ENCODE data around the gene CYP1A2.

CYP1A2 gene

DNA sequence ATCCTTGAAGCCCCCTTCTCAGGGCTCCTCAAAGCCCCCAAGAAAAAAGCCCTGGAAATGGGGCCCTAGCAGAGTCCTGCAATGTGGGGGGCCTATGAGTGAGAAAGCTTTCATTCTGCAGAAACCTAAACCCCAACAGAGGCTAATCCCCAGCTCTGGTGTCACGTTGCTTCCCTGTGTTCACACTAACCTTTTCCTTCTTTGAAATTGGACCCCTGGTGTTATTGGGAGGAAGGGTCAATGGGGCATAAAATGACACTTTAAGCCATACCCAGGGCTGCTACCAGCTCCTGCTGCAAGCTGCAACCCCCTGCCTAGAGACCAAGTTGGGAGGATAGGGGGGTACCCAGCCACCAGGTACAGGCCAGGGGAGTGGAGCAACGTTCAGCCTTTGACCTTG is 2.1 kb downstream of the CYP1A2 start:
- no peaks in the 10 kb centered on the region for H3K27me3 ChIP-seq (ENCODE audit: low read length)
- no peak overlapping the region for H3K4me2 ChIP-seq (ENCODE audit: low read depth, low read length, poor library complexity, severe bottlenecking)
- no peaks in the 10 kb centered on the region for H3K79me2 ChIP-seq (ENCODE audit: insufficient read depth, low read length)

DNA sequence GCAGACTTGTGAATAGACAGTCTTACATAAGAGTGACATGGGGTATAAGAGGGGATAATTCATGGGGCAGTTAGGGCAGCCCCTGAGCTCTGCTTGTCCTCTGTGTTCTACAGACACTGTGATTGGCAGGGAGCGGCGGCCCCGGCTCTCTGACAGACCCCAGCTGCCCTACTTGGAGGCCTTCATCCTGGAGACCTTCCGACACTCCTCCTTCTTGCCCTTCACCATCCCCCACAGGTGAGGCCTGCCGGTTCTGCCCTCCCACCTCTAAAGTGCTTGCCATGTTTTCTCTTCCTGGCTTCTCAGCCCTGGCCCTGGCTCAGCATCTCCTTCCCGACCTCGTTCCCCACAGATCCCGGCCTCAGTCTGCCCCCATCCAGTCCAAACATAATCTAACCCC is 3.4 kb downstream of the CYP1A2 start:
- TF ChIP-seq EZH2phosphoT487 (conservative IDR thresholded peaks at IDR 0.05; ENCODE audit: low read length), result no peak
- TF ChIP-seq, protein P1, sequence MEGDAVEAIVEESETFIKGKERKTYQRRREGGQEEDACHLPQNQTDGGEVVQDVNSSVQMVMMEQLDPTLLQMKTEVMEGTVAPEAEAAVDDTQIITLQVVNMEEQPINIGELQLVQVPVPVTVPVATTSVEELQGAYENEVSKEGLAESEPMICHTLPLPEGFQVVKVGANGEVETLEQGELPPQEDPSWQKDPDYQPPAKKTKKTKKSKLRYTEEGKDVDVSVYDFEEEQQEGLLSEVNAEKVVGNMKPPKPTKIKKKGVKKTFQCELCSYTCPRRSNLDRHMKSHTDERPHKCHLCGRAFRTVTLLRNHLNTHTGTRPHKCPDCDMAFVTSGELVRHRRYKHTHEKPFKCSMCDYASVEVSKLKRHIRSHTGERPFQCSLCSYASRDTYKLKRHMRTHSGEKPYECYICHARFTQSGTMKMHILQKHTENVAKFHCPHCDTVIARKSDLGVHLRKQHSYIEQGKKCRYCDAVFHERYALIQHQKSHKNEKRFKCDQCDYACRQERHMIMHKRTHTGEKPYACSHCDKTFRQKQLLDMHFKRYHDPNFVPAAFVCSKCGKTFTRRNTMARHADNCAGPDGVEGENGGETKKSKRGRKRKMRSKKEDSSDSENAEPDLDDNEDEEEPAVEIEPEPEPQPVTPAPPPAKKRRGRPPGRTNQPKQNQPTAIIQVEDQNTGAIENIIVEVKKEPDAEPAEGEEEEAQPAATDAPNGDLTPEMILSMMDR (IDR thresholded peaks at IDR 0.05; ENCODE audit: insufficient read depth, low read length, poor library complexity, severe bottlenecking), result no peak
- Histone ChIP-seq H3K79me2 (ENCODE audit: insufficient read depth, low read length) (no peaks in the 10 kb centered on the region), H3K27ac (ENCODE audit: low read depth, low read length) (no peak overlapping the region), H3K9ac (ENCODE audit: low read length) (no peak overlapping the region), H3F3A (ENCODE audit: insufficient read depth) (no peaks in the 10 kb centered on the region), H3K4me2 (ENCODE audit: low read depth, low read length, poor library complexity, severe bottlenecking) (no peak overlapping the region), H4K20me1 (ENCODE audit: low read depth, low read length) (no peaks in the 10 kb centered on the region), H3K27me3 (ENCODE audit: low read length) (no peaks in the 10 kb centered on the region), H2AFZ (ENCODE audit: low read depth, low read length, severe bottlenecking) (no peak overlapping the region), H3K9me3 (ENCODE audit: insufficient read depth, low read length) (no peaks in the 10 kb centered on the region), H3K4me3 (ENCODE audit: insufficient read depth, low read length, poor library complexity, severe bottlenecking) (no peak overlapping the region), H3K36me3 (ENCODE audit: low read length) (no peaks in the 10 kb centered on the region), H3K9me2 (replicated peaks; ENCODE audit: insufficient read depth, low read length) (no peaks in the 10 kb centered on the region)

More for the DNA sequence above, 2.1 kb downstream of the CYP1A2 start:
- Histone ChIP-seq H3K9ac (ENCODE audit: low read length) (no peak overlapping the region), H3F3A (ENCODE audit: insufficient read depth) (no peaks in the 10 kb centered on the region), H3K27ac (ENCODE audit: low read depth, low read length) (no peak overlapping the region), H4K20me1 (ENCODE audit: low read depth, low read length) (no peaks in the 10 kb centered on the region), H3K9me2 (replicated peaks; ENCODE audit: insufficient read depth, low read length) (no peaks in the 10 kb centered on the region), H3K36me3 (ENCODE audit: low read length) (no peaks in the 10 kb centered on the region), H3K9me3 (ENCODE audit: insufficient read depth, low read length) (no peaks in the 10 kb centered on the region), H2AFZ (ENCODE audit: low read depth, low read length, severe bottlenecking) (no peak overlapping the region), H3K4me3 (ENCODE audit: insufficient read depth, low read length, poor library complexity, severe bottlenecking) (no peak overlapping the region)
- TF ChIP-seq EZH2phosphoT487 (conservative IDR thresholded peaks at IDR 0.05; ENCODE audit: low read length), result no peak
- TF ChIP-seq, protein P1 (IDR thresholded peaks at IDR 0.05; ENCODE audit: insufficient read depth, low read length, poor library complexity, severe bottlenecking), result no peak

DNA sequence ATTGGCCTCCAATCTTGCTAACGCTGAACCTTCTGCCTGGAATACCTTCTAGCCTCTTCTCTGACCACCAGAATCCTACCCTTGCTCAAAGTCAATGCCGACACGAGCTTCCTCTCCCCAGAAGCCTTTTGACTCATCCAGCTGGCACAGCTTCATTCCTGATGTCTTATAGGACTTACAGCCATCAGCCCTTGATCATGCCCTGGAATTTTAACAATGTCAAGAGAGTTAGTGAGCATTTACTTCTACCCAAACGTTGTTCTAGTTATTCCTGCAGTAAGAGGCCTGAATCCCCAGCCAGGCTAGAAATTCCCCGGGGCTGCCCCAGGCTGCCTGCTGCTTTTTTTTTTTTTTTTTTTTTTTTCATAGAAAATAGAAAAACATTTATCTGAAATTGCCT is 3.9 kb downstream of the CYP1A2 start:
- H3K9me3 ChIP-seq (ENCODE audit: insufficient read depth, low read length), result no peaks in the 10 kb centered on the region
- no peak overlapping the region for H3K4me2 ChIP-seq (ENCODE audit: low read depth, low read length, poor library complexity, severe bottlenecking)
- no peaks in the 10 kb centered on the region for H4K20me1 ChIP-seq (ENCODE audit: low read depth, low read length)
- H3K4me3 ChIP-seq (ENCODE audit: insufficient read depth, low read length, poor library complexity, severe bottlenecking), result no peak overlapping the region
- no peak overlapping the region for H3K9ac ChIP-seq (ENCODE audit: low read length)
- H3K27me3 ChIP-seq (ENCODE audit: low read length), result no peaks in the 10 kb centered on the region
- no peaks in the 10 kb centered on the region for H3K36me3 ChIP-seq (ENCODE audit: low read length)
- no peaks in the 10 kb centered on the region for H3K79me2 ChIP-seq (ENCODE audit: insufficient read depth, low read length)
- TF ChIP-seq, protein P1 (IDR thresholded peaks at IDR 0.05; ENCODE audit: insufficient read depth, low read length, poor library complexity, severe bottlenecking), result no peak
- no peak for TF ChIP-seq EZH2phosphoT487 (conservative IDR thresholded peaks at IDR 0.05; ENCODE audit: low read length)
- H3K27ac ChIP-seq (ENCODE audit: low read depth, low read length), result no peak overlapping the region
- H3F3A ChIP-seq (ENCODE audit: insufficient read depth), result no peaks in the 10 kb centered on the region
- H3K9me2 ChIP-seq (replicated peaks; ENCODE audit: insufficient read depth, low read length), result no peaks in the 10 kb centered on the region
- no peak overlapping the region for H2AFZ ChIP-seq (ENCODE audit: low read depth, low read length, severe bottlenecking)

Measured in SU-DHL-6 (cell line).